ENCODE measurements around the gene CRLF1. TPM values are rescaled to one million over a fixed set of nuclear protein-coding genes. Genes with fewer than 3 reads are reported as not detected.
A peak's percentile ranks its signal among the peaks of the same experiment; 100 is the strongest.

CRLF1 gene
- total and polyA plus RNA-seq, 2 donors (not counting 1 experiment from before 2014, with no cell fraction given), result not detected

DNA sequence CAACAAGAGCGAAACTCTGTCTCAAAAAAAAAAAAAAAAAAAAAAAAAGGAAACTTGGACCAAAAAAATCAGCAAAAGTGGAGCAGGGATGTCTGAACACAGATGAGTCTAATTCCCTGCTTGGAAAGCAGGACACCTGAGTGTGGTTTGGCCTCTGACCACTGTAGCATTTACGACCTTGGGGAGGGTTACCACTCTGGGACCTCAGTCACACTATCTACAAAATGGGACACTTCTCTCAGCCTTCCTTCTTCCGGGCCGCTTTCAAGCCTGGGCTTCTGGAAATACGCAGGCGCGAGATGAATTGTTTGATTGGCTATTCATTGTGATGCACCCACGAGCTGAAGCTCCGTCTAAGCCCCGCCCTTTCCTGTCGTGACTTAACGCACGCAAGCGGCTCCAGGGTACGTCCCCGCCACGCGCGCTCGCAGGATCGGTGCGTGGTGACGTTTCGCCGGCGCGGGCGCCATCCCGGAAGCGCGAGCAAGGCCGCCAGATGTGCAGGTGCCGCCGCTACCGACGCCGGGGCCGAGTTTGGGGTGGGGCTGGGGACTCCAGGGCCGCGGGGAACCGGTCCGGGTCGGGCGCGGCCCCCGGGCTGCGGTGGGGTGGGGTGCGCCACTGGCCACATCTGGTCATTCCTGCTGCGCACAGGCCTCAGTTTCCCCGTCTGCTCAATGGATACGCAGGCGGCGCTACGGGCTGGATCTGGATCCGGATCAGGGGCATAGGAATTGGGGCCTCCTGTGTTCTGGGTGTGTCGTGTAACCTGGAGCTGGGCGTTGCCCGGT, 49.0 kb downstream of the CRLF1 start, which contains the start of gene KXD1:
Gene KXD1 (plus strand): TSS at position 460 of the 791 bp plus-strand sequence. CDS start 4,187 bp downstream, outside the sequence.
- peaks cover 0 to 6% of the 10 kb centered on the region in 2 experiments for H3K36me3 ChIP-seq (replicated peaks in 1 of 2; ENCODE audit: control extremely low read depth in 1 of 2, control insufficient read depth in 1 of 2, extremely low read depth in 1 of 2, insufficient read depth in 2 of 2, low read length in 1 of 2)
- peak within 1 kb of the TSS; percentile 99 for H3K4me2 ChIP-seq (replicated peaks; ENCODE audit: low read depth, low read length, poor library complexity, severe bottlenecking)
- DNase-seq (peak; percentile 99), ATAC-seq (ENCODE audit: low read depth) (peak; percentile 99)
- under 1% methylated on average over 55 of the region's 58 CpGs for WGBS (ENCODE audit: insufficient coverage)
- intact Hi-C loops (cut with micrococcal nuclease), result loop anchor here (1.0 kb wide), 4 partner anchors 13 to 35 kb away; partner anchors contain the start of genes ELL and UBA52
- peak within 1 kb of the TSS; percentile 73 to 98 (median 93) for H3K4me3 ChIP-seq (ENCODE audit: control extremely low read depth in 1 of 5, extremely low read depth in 1 of 5, insufficient read depth in 1 of 5, low read depth in 2 of 5, low read length in 4 of 5)
- no peaks in the 10 kb centered on the region for H3K9me3 ChIP-seq (ENCODE audit: control extremely low read depth in 1 of 3, control insufficient read depth in 2 of 3, insufficient read depth in 1 of 3, low read length in 2 of 3)
- CTCF ChIA-PET, result interaction anchor here (0.9 to 2.0 kb wide), 7 partner anchors 13 to 289 kb away, joined by 4 to 13 read pairs (median 5); partner anchors contain the start of genes ELL, FKBP8 and UBA52
- peaks cover 21% of the 10 kb centered on the region for H3K79me2 ChIP-seq (ENCODE audit: control insufficient read depth, insufficient read depth, low read length)
- peaks cover 21% of the 10 kb centered on the region for H3K4me1 Mint-ChIP-seq
- POLR2A ChIA-PET, result interaction anchor here (0.6 to 4.0 kb wide), 8 partner anchors 14 to 362 kb away, joined by 3 to 44 read pairs (median 14); partner anchors contain the start of genes COPE, DDX49, ELL and FKBP8
- no peaks in the 10 kb centered on the region for H3K9me3 Mint-ChIP-seq (ENCODE audit: insufficient read depth)
- no peaks in the 10 kb centered on the region for H3K27me3 ChIP-seq (replicated peaks in 1 of 4; ENCODE audit: control extremely low read depth in 1 of 4, control insufficient read depth in 3 of 4, insufficient read depth in 4 of 4, low read length in 3 of 4)
- H3K27me3 Mint-ChIP-seq, result no peaks in the 10 kb centered on the region
- H3K4me3 Mint-ChIP-seq, result peak within 1 kb of the TSS; percentile 90
- peak within 1 kb of the TSS; percentile 82 to 97 for H3K27ac ChIP-seq (ENCODE audit: low read length in 2 of 2)
- H3K9ac ChIP-seq (ENCODE audit: low read length), result peak within 1 kb of the TSS; percentile 99
- no peaks in the 10 kb centered on the region for H4K20me1 ChIP-seq (ENCODE audit: control insufficient read depth, insufficient read depth, low read length, poor library complexity, severe bottlenecking)
- peak within 1 kb of the TSS; percentile 78 for H2AFZ ChIP-seq (ENCODE audit: insufficient read depth, low read depth, low read length, poor library complexity, severe bottlenecking)
- TF ChIP-seq EZH2 (IDR thresholded peaks at IDR 0.05; ENCODE audit: borderline replicate concordance, insufficient read depth, low read depth, low read length, poor library complexity, severe bottlenecking), result no peak
- TF ChIP-seq, protein P1, sequence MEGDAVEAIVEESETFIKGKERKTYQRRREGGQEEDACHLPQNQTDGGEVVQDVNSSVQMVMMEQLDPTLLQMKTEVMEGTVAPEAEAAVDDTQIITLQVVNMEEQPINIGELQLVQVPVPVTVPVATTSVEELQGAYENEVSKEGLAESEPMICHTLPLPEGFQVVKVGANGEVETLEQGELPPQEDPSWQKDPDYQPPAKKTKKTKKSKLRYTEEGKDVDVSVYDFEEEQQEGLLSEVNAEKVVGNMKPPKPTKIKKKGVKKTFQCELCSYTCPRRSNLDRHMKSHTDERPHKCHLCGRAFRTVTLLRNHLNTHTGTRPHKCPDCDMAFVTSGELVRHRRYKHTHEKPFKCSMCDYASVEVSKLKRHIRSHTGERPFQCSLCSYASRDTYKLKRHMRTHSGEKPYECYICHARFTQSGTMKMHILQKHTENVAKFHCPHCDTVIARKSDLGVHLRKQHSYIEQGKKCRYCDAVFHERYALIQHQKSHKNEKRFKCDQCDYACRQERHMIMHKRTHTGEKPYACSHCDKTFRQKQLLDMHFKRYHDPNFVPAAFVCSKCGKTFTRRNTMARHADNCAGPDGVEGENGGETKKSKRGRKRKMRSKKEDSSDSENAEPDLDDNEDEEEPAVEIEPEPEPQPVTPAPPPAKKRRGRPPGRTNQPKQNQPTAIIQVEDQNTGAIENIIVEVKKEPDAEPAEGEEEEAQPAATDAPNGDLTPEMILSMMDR (IDR thresholded peaks at IDR 0.05), result no peak
- H3K27ac Mint-ChIP-seq, result peak within 1 kb of the TSS; percentile 90
- H3K4me1 ChIP-seq (ENCODE audit: control insufficient read depth in 2 of 2, insufficient read depth in 2 of 2, low read length in 2 of 2), result peaks cover 15 to 25% of the 10 kb centered on the region in 2 donors

Measured in B cell (primary cell).